C4-2B (cell line): ENCODE data around the gene PARVB.

ENCODE experiments used
- ZFX ChIP-seq: fragments of 450-650 bp; IDR thresholded peaks from 2 replicates; pipeline ENCODE4 v1.6.1; 2017
- TF ChIP-seq, protein P1 (sequence below): fragments of 450-650 bp; conservative IDR thresholded peaks from 2 replicates; pipeline ENCODE4 v1.5.1; 2017; ENCODE audit warnings: mild to moderate bottlenecking

DNA sequence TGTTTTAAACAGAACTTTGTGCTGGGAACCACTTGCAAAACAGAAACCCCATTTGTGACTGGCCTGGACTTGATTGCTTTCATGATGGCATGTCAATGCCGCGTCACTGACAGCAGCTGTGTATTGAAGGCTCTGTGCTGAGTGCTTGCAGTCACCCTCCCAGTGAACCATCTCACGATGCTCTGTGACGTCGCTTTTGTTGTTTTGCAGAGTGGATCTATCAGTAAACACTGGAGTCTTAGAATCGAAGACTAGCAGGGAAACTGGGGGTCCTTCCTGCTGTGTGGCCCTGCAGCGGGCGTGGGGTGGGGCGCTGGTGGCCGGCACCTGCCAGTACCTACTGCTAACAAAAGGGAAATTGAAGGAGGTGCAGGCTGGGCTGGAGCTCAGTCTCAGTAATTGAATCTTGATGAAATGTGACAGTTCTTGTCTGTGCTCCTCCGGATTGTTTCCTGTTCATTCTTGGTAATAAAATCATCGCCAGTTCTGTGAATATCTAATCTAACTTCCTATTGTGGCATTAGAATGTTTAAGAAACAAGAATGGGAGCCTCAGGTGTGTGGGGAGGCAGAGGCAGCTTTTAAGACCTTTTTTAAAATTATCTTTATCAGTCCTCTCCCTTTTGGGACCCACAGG is 106.1 kb downstream of the PARVB start:
- TF ChIP-seq, protein P1, sequence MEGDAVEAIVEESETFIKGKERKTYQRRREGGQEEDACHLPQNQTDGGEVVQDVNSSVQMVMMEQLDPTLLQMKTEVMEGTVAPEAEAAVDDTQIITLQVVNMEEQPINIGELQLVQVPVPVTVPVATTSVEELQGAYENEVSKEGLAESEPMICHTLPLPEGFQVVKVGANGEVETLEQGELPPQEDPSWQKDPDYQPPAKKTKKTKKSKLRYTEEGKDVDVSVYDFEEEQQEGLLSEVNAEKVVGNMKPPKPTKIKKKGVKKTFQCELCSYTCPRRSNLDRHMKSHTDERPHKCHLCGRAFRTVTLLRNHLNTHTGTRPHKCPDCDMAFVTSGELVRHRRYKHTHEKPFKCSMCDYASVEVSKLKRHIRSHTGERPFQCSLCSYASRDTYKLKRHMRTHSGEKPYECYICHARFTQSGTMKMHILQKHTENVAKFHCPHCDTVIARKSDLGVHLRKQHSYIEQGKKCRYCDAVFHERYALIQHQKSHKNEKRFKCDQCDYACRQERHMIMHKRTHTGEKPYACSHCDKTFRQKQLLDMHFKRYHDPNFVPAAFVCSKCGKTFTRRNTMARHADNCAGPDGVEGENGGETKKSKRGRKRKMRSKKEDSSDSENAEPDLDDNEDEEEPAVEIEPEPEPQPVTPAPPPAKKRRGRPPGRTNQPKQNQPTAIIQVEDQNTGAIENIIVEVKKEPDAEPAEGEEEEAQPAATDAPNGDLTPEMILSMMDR: no peak
- TF ChIP-seq ZFX: no peak
